Stimulated activated CD4-positive, alpha-beta T cell treated with anti-CD3 and anti-CD28 coated beads, Interleukin-15, amount 100 ng/mL, for 24 hours (primary cell): Measurements from ENCODE around the gene GORASP1.

Experiments used
- DNase-seq: peaks from one replicate; pipeline ENCODE4 v3.0.0-alpha.2; 2020

The GORASP1 gene

GRCh38 chr3:39107388-39108199, at the start of gene GORASP1, which contains the start of gene TTC21A:
Gene GORASP1, minus strand, starts transcription at chr3:39107627. Its CDS starts 86 bp downstream, at chr3:39107541.
Gene TTC21A, plus strand, starts transcription at chr3:39107680. Its CDS starts 158 bp downstream, at chr3:39107838.
- DNase-seq = peak; percentile 82

DNA sequence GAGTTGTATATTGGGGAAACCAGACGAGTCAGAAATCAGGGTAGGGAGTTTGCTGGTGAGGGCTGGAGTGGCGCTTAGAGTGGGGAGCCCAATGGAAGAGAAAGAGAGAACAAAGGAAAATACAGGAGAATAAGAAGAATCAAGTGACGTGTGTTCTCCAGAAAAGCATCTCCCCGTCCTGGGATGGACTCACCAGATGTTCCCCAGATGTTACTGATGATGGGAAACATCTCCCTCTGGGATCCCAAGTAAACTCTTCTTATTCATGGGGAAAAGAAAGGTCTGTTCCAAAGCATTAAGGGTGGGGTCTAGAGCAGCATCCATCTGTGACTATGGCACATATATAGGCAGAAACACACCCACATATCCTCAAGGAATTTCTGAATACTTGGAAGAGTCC, 49.0 kb upstream of the GORASP1 start:
- DNase-seq = no peak

DNA sequence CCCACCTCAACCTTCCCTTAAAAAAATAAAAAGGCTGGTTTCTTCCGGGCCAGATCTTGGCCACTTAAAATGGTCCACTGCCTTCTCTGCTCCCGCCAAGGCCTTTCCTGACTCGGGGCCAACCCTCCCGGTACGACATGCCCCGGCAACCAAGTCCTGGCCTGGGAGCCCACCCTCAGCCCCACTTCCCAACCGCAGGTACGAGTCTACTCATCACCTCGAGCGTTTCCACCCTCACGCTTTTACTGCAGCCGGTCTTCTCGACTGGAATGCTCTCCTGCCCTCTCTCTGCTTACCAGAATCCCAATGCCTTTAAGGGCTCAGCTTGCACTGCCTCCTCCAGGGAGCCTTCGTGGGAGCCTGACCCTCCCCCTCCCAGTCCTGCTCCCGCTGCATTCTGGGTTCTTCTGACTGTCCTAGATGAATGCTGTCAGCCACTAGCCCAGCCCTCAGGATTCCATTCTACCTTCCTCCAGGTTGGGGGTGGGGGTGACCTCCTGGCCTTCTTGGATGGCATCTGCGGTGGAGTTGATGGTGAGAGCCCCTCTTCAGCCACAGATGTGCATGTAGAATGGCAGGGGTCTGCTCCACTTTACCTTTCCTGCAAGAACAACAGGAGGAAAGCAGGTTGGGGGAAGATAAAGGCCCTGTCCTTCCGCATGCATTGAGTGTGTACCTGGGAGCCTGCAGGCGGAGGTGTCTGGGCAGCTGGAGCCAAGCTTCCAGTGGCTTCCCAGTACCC, 47.0 kb upstream of the GORASP1 start:
- DNase-seq = no peak

- DNase-seq = no peak
Observed at GRCh38 chr3:39153977-39154279, 46.5 kb upstream of the GORASP1 start.

- DNase-seq = peak; percentile 85
Observed at GRCh38 chr3:39150803-39151631, 43.6 kb upstream of the GORASP1 start.

GRCh38 chr3:39150148-39150802, 42.8 kb upstream of the GORASP1 start:
- no peak for DNase-seq

- no peak for DNase-seq
Observed at GRCh38 chr3:39149498-39150147, 42.2 kb upstream of the GORASP1 start.

DNA sequence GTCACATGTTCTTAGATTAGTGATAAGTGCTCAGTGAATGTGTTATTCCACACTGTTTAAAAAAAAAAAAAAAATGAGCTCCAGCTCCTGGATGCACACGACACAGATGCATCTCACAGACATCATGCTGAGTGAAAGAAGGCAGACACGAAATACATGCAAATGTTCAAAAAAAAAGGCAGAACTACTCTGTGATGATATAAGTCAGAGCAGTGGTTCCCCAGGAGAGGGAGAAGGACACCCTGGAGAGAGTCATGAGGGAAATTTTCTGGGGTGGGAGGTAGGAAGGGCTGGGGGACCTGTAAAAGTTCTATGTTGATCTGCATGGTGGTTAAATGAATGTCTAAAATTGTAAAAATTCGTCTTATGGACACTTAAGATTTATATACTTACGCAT, 41.6 kb upstream of the GORASP1 start:
- no peak for DNase-seq

DNA sequence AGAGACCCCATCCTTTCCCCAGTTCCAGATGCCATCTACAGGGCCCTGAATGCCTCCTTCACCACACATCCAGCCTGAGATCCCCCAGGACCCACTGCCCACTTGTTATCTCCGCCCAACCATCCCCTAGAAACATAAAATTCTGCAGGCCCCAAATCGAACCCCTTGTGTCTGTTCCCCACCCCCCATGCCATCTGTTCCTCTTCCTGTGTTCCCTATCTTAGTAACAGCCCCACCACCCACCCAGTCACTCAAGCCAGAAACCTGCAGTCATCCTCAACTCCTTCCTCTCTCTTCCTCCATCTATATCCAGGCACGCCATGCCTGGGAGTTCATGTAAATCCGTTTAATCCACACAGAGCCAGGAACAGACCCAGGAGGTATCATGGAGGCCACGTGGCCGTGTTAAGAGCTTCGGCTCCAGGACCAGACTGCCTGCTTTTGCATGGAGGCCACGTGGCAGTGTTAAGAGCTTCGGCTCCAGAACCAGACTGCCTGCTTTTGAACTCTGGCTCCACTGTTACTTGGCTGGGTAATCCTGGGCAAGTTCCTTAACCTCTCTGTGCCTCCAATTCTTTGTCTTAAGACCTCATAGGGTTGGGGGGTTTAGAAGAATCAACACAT, 41.1 kb upstream of the GORASP1 start:
- DNase-seq = peak; percentile 40

DNA sequence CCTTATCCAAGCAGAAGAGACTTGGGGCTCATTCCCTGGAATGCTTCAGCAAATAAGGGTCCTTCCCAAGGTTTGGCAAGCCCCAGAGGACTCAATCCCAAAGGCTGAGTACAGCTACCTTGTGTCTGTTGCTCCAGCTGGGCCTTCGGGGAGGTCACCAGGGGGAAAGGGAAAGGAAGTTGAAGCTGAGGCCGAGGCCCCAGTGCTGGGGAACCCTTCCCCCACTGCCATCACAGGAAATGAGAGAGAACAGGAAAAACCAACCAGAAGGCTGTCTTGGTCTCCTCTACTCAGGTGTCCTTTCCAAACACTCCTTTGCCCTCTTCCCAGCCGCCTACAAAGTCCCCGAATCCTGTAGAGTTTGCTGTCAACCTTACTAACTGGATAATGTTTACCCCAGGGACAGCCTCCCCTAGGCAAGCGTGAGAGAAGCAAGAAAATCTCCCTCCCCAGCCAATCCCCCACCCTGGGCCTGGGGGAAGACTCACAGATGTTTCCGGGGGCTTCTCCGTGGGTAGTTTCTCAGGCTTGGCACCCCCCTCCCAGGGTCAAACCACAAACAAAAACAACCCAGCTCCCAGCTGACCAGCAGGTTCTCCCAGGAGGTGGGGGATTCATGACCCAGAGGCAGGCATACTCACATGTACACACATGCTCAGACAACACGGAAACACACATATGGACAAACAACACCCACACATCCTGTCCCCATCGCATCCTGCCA, 40.4 kb upstream of the GORASP1 start:
- peak; percentile 66 for DNase-seq

DNA sequence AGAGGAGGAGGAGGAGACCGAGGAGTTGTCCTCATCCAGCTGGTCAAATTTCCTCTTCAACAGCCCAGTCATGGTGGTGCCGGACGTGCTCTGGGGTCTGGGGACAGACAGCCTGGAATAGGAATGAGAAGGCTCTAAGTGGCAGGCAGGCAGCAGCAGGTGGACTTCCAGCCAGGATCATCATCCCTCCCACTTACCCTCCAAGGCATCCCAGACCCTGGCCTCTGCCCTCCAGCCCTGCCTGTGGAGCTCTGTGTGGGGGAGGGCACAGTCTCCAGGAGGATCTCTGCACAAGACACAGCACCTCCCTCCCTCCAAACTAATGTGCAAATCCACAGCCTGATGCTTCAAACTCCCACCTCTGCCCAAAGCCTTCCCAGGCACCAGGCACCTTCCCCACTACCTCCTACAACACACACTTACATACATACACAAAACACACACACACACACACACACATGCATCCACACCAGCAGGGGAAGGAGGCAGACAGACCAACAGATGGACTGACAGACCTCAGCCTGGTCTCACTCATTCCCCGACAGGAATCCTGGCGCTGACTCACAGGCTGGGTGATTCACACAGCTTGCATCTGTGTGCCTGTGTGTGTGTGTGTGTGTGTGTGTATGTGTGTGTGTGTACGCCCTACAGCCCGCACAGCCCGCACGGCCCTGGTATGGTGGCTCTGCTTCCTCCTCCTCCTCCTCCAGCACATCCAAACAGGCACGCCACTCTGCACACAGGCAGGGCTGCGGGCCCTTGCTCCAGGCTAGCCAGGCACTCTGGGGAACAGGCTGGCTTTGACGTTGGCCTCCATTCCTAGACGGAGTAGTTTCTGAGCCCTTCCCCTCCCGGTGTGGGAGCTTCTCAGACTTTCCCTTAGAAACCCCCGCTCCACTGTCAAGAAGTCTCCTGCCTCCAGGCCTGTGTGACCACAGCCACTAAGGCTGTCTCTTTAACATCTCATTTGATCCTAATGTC, 39.5 kb upstream of the GORASP1 start:
- peak; percentile 88 for DNase-seq

DNA sequence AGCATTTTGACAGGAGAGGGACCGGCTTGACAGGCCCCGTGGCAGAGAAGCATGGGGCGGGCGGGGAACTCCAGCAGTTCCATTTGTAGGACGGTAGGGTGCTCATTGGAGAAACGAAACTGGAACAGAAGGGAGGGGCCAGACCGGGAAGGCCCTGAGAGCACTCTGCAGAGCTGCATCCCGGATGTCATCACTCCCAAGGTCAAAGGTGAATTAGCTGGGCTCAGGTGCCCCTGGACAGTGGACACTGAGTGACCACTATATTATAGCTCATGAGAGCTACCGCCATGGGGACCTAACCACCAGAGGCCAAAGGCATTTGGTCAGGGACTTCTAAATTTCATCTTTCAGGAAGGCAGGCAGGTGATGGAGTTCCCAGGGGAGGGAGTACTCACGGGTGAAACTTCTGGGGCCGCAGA, 38.7 kb upstream of the GORASP1 start:
- no peak for DNase-seq

DNA sequence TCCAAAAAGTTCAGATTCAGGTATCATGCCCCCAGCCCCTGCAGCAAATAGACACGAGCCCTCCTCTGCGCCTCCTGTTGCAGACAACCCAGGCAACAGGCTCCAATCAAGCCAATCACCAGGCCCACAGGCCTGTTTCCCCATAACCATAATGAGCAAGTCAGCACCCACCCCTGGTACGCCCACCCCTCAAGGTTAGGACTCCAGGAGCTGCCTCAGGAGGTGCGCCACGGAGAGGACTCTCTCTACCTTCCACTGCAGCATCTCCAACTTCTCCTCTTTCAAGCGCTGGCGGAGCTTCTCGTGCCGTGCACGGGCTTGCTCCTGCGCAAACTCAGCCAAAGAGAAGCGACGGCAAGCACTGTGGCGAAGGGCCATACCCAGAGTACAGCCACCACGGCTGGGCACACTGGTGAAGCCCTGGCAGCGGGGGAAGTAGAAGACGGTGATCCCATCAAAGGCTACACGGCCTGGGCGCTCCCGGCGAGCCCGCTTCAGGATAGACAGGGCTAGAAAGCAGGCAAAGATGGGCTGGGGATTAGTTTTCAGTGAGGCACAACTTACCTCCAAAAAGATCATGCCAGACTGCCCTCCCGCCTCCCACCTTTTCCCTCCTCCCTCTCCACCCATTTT, 37.4 kb upstream of the GORASP1 start:
- no peak for DNase-seq

- no peak for DNase-seq
Observed at GRCh38 chr3:39144095-39144747, 36.8 kb upstream of the GORASP1 start.

- DNase-seq = no peak
Observed at GRCh38 chr3:39143051-39143885, 35.8 kb upstream of the GORASP1 start.

DNA sequence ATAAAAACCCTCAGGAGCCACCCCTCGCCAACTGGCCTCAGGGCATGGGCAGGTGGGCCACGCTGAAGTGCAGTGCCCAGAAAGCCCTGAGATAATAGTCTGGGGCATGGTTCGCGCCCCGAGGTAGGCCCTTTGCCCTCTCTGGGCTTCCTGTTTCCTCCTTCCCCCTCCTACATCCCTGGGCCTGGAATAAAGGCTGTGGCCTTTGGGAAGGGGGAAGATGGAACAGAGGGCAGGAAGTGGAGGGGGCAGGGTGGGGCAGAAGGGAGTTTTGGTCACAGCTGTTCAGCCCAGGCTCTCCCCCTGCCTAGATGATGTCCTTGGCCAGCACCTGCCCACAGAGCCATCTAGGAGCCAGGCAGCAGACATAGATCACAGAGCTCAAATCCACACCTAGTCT, 34.6 kb upstream of the GORASP1 start:
- no peak for DNase-seq

DNA sequence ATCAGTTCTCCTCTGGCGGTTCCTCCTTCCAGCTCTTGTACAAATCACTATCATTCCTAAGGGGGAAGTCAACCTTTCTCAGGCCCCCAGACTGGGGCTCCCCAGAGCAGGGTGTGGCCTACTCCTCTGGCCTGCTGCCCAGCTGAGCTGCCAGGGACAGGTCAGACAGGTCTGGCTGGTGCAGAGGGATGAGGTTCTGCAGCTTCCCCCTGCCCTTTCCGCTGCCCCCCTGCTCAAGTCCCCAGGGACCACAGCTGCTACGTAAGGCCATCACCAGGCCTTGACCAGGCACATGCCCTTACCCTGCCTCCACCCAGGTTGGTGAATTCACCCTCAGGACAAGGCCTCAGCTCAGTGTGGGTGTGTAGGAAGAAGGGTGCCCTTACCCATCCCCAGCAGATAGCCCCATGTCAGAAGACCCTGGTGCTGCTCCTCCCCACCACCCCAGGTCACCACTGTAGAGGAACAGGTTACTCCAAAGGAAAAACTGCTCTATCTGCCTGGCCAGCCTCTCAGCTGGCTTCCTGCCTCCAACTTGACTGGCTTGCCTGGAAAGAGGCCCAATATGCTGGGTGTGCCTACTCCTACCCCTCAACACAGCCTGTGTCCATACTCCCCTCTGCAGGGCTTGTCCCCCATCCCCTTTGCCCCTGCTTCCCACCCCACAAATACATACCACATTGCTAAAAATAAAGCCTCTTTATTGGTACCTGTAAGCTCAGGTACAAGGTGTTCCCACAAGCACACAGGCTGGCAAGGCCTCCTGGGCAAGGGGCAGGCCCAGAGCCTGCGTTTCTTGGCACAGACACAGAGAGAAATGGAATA, 34.0 kb upstream of the GORASP1 start:
- no peak for DNase-seq
